Measurements from ENCODE around the gene FGFR1OP2. TPM values are rescaled to one million over a fixed set of nuclear protein-coding genes. Genes with fewer than 3 reads are reported as not detected.

FGFR1OP2 gene
- total RNA-seq, 1 donor from 2014 or later: 50.5 TPM

GRCh38 chr12:26997003-26997402 is 58.7 kb downstream of the FGFR1OP2 start:
- Histone ChIP-seq H3K27me3 (ENCODE audit: control insufficient read depth, insufficient read depth, low read length) (no peaks in the 10 kb centered on the region), H3K36me3 (ENCODE audit: control insufficient read depth, insufficient read depth, low read length) (peaks cover 18% of the 10 kb centered on the region), H3K4me3 (ENCODE audit: low read depth, low read length) (no peak overlapping the region)
- no peak for FAIRE-seq
- no peak for DNase-seq (ENCODE audit: low read depth)
- TF ChIP-seq, protein P1, sequence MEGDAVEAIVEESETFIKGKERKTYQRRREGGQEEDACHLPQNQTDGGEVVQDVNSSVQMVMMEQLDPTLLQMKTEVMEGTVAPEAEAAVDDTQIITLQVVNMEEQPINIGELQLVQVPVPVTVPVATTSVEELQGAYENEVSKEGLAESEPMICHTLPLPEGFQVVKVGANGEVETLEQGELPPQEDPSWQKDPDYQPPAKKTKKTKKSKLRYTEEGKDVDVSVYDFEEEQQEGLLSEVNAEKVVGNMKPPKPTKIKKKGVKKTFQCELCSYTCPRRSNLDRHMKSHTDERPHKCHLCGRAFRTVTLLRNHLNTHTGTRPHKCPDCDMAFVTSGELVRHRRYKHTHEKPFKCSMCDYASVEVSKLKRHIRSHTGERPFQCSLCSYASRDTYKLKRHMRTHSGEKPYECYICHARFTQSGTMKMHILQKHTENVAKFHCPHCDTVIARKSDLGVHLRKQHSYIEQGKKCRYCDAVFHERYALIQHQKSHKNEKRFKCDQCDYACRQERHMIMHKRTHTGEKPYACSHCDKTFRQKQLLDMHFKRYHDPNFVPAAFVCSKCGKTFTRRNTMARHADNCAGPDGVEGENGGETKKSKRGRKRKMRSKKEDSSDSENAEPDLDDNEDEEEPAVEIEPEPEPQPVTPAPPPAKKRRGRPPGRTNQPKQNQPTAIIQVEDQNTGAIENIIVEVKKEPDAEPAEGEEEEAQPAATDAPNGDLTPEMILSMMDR (IDR thresholded peaks at IDR 0.05; ENCODE audit: insufficient read depth, low read length, severe bottlenecking): no peak

GRCh38 chr12:27000961-27001360 is 62.7 kb downstream of the FGFR1OP2 start:
- H3K36me3 ChIP-seq (ENCODE audit: control insufficient read depth, insufficient read depth, low read length): peaks cover 9% of the 10 kb centered on the region
- no peak for DNase-seq (ENCODE audit: low read depth)
- no peak overlapping the region for H3K4me3 ChIP-seq (ENCODE audit: low read depth, low read length)
- FAIRE-seq: no peak
- H3K27me3 ChIP-seq (ENCODE audit: control insufficient read depth, insufficient read depth, low read length): no peaks in the 10 kb centered on the region
- TF ChIP-seq, protein P1 (IDR thresholded peaks at IDR 0.05; ENCODE audit: insufficient read depth, low read length, severe bottlenecking): no peak

DNA sequence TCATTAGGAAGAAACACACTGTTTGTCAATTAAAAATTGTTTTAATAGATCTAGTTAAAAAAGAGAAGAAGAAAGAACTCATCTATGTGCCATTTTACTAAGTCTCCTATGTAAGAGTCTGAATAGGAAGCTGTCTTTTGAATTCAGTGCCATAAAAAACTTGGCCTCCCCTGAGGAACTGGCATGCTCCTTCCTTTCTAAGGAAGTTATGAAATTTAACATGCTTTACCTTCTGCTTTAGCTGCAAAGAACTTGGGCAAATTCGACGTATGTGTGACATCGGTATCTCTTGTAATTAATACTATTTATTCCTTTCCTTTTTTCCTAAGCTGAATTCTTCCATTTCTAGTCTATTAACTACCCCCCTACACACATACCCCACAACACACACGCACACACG is 63.4 kb downstream of the FGFR1OP2 start:
- H3K27me3 ChIP-seq (ENCODE audit: control insufficient read depth, insufficient read depth, low read length): no peaks in the 10 kb centered on the region
- no peak overlapping the region for H3K4me3 ChIP-seq (ENCODE audit: low read depth, low read length)
- no peak for DNase-seq (ENCODE audit: low read depth)
- TF ChIP-seq, protein P1 (IDR thresholded peaks at IDR 0.05; ENCODE audit: insufficient read depth, low read length, severe bottlenecking): no peak
- H3K36me3 ChIP-seq (ENCODE audit: control insufficient read depth, insufficient read depth, low read length): peaks cover 8% of the 10 kb centered on the region
- FAIRE-seq: no peak

DNA sequence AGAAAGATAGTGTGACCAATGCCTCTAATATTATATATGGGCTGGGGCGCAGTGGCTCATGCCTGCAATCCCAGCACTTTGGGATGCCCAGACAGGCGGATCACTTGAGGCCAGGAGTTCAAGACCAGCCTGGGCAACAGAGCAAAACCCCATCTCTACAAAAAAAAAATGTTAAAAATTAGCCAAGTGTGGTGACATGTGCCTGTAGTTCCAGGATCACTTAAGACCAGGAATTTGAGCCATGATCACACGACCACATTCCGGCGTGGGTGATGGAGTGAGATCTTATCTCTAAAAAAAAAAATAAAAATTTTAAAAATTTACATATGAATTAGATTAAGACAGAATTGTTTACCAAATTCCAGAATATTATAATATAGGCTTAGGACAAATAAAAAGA is 63.9 kb downstream of the FGFR1OP2 start:
- Histone ChIP-seq H3K27me3 (ENCODE audit: control insufficient read depth, insufficient read depth, low read length) (no peaks in the 10 kb centered on the region), H3K4me3 (ENCODE audit: low read depth, low read length) (no peak overlapping the region), H3K36me3 (ENCODE audit: control insufficient read depth, insufficient read depth, low read length) (peaks cover 5% of the 10 kb centered on the region)
- no peak for FAIRE-seq
- TF ChIP-seq, protein P1 (IDR thresholded peaks at IDR 0.05; ENCODE audit: insufficient read depth, low read length, severe bottlenecking): no peak
- no peak for DNase-seq (ENCODE audit: low read depth)

DNA sequence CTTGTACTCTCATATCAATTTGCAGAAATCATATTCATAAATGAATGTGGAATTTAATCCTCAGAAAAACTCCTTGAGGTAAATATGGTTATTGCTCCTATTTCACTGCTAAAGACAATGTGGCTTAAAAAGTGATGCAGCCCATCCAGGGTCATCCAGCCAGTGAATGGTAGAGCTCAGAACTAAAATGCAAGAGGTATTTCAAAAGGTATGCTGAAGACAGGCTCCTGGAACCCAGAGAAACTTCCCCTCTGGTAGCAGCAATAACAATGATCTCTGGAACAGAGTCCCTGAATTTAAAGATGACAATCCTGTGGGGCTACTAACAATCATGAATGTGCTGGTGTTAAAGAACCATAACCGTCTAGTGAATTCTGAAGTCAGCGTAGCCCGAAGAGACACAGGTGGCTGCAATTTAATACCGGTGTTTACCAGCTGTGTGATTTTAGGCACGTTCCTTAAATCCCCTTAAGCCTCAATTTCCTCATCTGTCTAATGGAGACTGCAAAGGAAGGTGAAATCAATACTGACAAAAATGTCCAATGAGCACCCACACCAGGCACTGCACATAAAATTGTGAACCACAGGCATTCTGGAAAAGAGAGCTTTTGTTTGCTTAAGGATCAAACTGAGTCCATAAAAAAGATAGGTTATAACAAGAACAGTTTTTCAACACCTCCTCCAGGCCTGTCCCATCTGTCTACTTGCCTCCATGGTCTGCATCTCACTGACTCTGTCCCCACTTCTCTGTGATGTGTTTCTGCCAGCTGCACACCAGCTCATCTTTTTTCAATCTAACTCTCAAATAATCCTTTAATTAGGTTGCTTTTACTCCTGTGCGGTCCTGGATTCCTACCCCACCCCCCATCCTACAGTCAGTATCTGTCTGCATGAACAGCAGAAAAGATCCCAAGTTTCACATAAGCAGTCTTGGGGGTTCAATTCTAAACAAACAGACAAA is 65.4 kb downstream of the FGFR1OP2 start:
- Histone ChIP-seq H3K4me3 (ENCODE audit: low read depth, low read length) (no peak overlapping the region), H3K36me3 (ENCODE audit: control insufficient read depth, insufficient read depth, low read length) (peaks cover 1% of the 10 kb centered on the region), H3K27me3 (ENCODE audit: control insufficient read depth, insufficient read depth, low read length) (no peaks in the 10 kb centered on the region)
- TF ChIP-seq, protein P1 (IDR thresholded peaks at IDR 0.05; ENCODE audit: insufficient read depth, low read length, severe bottlenecking): no peak
- no peak for DNase-seq (ENCODE audit: low read depth)
- no peak for FAIRE-seq
